HTERT RPE-1 (cell line): ENCODE data around the gene KLHDC1.
"Not testable (repeated sequence)": the region's sequence is repeated elsewhere in the genome, so short reads cannot be mapped to it uniquely, and the experiment has no call there.

Source experiments
- in situ Hi-C: fragments of 300-500 bp; cut with MboI; formaldehyde crosslinking; loops from 4 replicates; pipeline ENCODE4 v1.14.3; 2020; ENCODE audit warnings: low sequenced_read_pairs

KLHDC1 gene

DNA sequence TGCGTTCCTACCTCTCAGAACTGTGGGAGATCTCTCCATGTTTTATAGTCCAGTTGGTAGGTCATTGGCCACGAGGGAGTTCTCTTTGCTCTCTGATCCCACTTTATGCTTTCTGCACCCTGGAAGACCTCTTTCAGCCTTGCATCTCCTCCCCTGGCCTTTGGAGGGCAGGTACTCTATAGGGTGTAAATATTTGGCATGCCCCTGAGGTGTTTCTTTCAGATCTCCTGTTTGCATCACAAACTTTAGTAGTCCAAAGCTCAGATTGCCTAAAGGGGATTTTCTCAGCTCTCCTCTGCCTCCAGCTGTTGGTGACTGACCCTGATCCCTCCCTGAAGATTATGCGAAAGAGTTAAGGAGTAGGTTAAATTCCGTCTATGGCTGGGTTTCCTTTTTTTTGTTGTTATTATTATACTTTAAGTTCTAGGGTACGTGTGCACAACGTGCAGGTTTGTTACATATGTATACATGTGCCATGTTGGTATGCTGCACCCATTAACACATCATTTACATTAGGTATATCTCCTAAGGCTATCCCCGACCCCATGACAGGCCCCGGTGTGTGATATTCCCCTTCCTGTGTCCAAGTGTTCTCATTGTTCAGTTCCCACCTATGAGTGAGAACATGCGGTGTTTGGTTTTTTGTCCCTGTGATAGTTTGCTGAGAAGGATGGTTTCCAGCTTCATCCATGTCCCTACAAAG is 29.0 kb downstream of the KLHDC1 start:
- in situ Hi-C loops = not testable (repeated sequence)

DNA sequence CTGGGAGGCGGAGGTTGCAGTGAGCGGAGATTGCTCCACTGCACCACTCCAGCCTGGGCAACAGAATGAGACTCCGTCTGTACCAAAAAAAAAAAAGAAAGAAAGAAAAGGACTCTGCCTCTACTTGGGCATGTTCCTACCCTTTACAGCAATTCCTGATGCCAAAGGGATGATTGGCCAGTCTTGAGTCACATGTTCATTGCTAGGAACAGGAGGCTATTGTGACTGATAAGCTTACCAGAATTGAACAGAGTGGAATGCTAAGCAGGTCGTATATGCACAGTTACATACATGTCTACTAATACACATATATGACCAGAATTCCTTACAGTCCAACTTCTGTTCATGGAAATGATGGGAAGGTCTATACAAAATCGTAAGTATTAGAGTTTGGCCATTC is 34.3 kb downstream of the KLHDC1 start:
- in situ Hi-C loops = no loop called here

DNA sequence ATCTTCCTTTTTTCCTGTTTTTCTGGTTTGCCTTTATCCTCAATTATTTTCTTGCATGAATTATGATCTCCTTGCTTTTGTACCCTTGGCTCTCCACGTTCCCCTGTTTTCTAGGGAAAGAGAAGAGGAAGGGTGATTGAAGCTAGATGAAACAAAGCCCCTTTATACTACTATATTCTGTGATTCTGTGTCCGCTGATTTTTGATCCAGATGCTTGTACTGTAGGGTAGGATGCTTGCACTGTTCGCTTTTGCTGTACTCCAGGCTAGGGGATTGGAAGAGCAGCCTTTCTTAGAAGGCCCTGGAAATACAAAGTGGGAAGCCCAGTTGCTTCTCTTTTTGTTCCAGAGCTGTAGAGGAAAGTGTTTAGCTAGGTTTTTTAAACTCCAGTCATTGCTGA is 40.0 kb downstream of the KLHDC1 start:
- in situ Hi-C loops = no loop called here

DNA sequence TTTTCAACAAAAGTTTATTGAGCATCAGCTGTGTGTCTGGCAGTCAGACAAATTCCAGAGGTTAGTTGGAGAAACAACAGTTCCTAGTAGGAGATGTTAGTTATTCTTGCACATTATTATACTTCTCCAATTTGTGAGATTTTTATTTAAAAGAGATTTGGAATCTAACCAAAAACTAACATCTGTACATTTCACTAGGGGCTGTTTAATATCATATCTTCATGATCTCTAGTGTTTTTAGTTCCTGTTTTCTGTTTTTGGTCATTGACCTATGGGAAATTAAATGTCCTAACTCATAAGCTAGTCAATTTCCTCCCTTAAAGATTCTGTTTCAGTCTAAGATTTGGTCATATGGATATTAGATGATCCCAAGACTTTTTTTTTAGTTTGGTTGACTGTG is 40.9 kb downstream of the KLHDC1 start:
- in situ Hi-C loops = no loop called here

DNA sequence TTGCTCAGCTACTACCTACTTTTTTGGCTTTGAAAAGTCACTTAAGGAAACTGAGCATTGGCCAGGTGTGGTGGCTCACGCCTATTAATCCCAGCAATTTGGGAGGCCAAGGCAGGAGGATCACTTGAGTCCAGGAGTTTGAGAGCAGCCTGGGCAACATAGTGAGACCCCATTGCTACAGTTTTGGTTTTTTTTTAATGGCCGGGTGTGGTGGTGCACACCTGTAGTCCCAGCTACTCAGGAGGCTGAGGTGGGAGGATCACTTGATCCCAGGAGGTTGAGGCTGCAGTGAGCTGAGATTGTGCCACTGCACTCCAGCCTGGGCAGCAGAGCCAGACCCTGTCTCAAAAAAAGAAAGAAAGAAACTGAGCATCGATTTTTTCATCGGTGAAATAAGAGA is 42.7 kb downstream of the KLHDC1 start:
- in situ Hi-C loops = not testable (repeated sequence)

DNA sequence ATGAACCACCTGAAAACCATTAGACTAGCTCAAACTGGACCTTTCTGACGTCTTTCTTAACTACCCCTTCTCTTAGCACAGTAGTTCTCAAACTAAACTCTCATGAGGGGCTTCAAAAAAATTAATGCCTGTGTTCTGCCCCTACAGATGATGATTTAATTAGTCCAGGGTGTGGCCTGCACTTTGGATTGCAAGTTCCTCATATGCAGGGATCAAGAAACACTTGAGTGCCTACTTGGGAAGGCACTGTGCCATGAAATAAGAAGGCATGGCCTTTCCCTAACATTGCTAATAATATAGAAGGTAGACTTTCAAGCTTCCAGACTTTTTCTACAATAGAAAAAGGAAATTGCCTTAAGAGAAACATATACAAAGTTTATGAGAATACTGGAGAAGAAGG is 52.3 kb downstream of the KLHDC1 start:
- in situ Hi-C loops = no loop called here

DNA sequence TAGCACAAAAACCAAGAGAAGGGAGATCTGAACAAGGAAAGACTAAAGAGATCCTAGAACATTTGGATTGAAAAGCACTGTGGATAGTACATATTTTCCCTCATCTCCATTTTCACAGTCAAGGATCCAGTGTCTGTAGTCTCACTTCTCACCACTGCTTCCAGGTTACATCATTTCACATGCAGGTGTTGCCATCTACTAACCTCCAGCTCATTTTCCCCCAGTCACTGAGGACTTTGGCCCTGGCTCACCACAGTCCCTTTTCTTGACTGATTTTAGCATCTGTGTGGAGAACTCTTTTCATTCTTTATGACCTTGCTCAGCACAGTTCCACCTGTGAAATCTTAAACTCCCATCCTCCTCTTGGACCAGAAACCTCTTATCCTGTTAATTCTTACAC is 53.6 kb downstream of the KLHDC1 start:
- in situ Hi-C loops = not testable (repeated sequence)

DNA sequence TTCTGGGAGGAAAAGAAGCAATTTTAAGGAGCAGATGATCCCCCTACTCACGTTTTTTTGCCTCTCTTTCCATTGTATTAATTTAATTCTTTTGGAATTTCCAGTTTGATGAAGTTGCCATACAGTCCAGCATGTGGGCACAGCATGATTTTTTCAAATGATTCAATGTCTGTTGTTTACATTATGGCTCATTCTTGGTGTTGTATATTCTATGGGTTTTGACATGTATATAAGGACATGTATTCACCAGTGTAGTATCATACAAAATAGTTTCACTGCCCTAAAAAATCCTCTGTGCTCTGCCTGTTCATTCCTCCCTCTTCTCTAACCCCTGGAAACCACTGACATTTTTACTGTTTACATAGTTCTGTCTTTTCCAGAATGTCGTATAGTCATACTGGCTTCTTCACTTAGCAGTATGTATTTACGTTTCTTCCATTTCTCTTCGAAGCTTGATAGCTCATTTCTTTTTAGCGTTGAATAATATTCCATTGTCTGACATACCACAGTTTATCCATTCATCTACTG is 61.7 kb downstream of the KLHDC1 start:
- in situ Hi-C loops = no loop called here

DNA sequence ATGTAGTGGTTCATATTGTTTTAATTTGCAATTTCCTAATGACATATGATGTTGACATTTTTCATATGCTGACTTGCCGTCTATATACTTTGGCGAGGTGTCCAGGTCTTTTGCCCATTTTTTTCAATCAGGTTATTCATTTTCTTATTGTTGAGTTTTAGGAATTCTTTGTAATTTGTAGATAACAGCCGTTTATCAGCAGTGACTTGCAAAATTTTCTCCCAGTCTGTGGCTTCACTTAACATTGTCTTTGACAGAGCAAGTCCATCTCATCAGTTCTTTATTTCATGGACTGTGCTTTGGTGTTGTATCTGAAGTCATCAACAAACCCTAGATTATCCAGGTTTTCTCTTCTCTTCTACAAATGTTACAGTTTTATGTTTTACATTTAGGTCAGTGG is 62.5 kb downstream of the KLHDC1 start:
- in situ Hi-C loops = no loop called here

DNA sequence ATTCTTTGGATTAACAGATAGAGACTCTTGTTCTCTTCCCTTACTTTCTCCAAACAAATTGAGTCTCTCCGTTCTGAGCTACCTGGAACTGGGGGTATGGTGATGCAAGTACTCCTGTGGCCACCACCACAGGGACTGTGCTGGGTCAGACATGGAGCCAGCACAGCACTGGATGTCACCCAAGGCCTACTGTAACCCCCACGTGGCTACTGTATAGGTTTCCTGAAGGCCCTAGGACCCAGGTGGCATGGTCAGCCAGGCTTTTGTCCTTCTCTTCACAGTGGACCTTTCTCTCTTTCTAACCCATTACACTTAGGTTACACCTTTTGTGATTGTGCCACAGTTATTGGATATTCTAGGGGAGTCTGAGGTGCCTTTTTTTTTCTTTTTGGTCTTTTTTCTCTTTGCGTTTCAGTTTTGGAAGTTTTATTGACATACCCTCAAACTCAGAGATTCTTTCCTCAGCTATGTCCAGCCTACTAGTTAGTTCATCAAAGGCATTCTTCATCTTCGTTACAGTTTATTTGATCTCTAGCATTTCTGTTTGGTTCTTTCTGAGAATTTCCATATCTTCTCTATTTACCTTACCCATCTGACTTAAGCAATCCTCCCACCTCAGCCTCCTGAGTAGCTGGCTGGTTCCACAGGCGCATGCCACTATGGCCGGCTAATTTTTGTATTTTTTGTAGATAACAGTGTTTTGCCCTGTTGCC is 69.1 kb downstream of the KLHDC1 start:
- in situ Hi-C loops = no loop called here

DNA sequence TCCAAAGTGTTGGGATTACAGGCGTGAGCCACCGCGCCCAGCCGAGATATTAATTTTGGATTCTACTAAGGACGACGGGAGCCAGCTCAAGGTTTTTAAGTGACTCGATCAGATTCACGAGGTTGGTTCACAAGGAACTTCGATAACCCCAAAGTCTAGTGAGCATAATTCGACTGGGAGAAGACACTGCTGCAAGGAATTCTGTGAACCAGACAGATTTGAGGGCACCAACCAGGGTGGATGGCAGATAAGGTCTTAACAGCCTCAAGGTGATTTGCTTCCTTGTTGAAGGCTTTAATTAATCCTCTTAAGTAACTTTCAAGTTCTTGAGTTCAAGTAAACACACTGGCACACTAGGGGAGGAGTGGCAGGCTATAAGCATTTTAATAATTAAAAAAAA is 73.9 kb downstream of the KLHDC1 start:
- in situ Hi-C loops = no loop called here

DNA sequence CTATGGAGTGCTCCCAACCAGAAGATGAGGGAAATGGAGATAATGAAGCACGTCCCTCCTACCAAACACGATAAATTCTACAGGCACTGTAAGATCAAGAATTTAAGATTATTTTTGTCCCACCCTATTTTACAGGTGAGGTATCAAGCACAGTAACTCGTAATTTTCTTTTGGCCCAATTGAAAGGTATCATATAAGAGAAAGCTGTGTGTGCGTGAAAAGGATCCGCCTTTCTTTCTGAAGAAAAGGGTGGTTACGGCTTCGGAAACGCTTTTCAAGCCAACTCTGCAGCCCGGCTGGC is 74.3 kb downstream of the KLHDC1 start:
- in situ Hi-C loops = no loop called here

DNA sequence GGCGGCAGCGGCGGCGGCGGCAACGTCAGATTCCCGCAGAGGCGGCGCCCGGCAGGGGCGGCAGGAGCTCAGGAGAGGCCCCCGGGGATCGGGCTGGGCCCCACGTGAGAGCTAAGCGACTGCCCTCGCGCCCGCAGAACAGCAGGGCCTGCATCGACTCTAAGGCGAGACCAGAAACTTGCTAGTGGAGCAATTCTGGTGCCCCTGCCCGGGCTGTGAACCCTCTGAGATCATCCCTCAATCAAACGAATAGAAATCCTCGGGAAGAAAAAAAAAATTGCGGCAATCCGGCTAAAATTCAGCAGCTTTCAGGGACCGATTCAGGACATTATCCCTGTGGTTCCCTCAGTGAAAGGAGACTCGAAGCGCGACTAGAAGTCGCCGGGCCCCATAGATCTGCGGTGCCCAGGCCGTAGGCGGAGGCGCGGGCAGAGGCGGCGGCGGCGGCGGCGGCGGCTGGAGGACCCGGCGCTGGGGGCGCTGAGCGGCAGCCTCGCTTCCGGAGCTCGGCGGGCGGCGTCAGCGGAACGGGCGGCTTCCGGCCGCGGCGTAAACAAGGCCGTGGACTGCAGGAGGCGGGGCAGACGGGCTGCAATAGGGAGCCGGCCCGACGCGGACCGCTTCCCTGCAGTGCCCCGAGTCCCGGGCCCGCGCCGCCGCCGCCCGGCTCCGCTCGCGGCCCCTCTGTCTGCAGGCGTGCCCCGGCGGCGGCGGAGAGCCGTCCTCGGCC is 74.8 kb downstream of the KLHDC1 start, which contains the start of gene KLHDC2:
Gene KLHDC2 (plus strand): TSS at position 583 of the 730 bp plus-strand sequence. CDS start 316 bp downstream, outside the sequence.
- in situ Hi-C loops = no loop called here

DNA sequence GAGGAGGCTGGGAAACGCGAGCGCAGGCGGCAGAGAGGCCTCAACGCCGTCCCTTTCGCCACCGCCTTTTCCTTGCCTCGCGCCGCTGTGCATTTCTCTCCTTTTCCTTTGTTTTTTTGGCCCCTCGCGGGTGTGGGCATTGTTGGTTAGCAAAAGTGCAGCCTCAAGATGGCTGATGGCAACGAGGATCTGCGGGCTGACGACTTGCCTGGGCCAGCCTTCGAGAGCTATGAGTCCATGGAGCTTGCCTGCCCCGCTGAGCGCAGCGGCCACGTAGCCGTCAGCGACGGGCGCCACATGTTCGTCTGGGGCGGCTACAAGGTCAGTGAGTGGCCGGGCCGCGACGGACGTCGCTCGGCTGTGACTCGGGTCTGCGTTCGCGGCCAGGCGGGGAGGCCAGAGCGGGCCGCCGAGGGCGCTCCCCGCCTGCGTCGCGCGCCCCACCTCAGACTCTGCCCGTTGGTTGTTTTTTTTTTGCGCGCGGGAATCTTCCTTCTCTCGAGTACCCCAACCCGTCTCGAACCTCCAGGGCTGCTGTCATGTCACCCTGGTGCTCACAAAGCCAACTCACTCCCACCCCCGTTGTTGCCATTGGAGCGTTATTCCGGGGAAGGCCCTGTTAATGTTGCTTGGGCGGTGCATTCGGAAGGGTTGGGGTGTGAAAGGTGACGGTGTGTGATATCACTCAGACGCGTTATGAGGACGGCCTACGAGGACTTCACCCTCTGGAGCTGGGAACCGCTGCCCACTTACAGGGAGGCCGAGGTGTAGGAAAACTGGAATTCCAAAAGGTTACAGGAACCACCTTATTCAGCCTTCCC is 75.6 kb downstream of the KLHDC1 start:
- in situ Hi-C loops = no loop called here

DNA sequence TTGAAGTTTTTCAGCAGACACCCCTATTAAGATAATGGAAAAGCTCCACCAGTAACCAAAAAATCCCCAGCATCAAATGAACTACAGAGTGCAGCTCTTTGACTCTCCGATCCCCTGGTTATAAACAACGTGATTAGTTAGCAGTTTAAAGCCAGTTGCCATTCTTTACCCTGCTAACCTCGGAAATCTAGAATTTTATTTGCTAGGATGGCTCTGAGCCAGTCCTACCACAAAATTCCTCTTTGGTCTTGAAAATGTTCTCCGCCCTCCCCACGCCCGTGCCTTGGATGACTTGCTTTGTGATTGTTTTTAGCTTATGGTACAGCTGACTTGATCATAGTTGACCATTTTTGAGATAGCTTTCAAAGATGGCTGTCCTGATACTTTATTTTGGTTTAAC is 76.3 kb downstream of the KLHDC1 start:
- in situ Hi-C loops = no loop called here

DNA sequence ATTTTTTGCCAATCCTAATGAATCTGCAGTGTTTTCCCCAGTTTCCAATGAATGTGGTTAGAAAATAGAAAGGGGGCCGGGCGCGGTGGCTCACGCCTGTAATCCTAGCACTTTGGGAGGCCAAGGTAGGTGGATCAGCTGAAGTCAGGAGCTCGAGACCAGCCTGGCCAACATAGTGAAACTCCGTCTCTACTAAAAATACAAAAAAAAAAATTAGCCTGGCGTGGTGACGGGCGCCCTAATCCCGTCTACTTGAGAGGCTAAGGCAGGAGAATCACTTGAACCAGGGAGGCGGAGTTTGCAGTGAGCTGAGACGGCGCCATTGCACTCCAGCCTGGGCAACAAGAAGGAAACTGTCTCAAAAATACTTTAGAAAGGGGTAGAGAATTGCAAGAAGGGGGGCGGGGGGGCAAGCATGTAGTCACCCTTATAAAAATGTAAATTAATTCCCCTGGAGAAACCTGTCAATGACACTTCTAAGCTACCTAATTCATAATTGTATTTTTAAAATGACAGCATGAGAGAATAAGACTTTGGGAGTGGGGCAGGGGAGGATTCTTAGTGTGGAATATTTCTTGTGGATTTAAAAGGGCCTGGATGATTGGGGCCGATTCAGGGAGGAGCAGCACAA is 76.8 kb downstream of the KLHDC1 start:
- in situ Hi-C loops = no loop called here

DNA sequence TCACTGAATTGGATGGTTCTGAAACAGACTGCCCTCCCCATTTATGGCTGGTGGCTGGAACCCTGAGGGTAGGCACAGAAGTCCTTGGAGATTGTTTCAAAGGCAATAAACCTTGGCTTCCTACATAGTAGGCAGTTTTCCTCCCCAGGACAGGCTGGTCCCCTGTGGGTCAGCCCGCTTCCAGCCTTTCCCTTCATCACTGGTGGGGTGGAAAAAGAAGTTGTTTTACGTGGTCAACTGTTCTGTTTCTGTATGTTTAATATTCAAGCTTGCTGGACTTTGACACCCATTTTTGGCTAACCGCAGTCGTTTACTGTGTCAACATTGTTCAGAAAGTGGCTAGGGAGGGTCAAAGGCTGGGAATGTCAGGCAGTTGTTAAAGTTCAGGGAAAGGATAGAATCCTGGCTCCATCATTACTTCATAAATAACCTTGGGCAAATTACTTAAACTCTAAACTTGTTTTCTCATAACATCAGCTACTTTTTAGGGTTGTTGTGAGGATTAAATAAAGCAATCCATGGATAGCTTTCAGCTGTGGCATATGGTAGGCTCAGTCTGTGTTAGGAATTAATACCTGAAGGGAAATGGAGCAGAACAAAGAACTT is 77.4 kb downstream of the KLHDC1 start:
- in situ Hi-C loops = no loop called here

DNA sequence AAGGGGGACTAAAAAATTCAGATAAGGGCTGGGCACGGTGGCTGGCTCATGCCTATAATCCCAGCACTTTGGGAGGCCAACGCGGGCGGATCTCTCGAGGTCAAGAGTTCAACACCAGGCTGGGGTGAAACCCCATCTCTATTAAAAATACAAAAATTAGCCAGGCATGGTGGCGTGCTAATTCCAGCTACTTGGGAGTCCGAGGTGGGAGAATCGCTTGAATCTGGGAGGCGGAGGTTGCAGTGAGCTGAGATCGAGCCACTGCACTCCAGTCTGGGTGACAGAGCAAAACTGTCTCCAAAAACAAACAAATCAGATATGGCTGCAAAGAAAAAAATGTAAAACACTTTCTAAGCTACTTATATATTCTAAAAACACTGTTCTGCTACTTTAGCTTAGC is 78.8 kb downstream of the KLHDC1 start:
- in situ Hi-C loops = not testable (repeated sequence)

DNA sequence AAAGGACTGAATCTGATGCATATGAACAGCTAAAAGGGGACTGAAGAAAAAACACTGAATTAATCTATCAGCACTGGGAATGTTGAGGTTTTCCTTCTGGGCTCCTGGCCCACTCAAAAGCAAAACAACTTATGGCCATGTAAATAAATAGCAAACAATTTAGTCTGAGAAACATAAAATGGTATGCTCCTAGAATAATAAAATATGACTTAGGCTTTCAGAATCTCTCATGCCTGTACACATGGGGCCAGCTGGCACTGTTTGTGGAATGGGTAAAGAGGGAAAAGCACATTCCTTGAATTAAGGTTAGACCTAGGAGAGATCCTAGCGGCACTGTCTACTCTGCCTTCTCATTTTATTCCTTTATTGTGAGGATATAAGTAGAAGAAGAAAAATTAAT is 81.2 kb downstream of the KLHDC1 start:
- in situ Hi-C loops = no loop called here

DNA sequence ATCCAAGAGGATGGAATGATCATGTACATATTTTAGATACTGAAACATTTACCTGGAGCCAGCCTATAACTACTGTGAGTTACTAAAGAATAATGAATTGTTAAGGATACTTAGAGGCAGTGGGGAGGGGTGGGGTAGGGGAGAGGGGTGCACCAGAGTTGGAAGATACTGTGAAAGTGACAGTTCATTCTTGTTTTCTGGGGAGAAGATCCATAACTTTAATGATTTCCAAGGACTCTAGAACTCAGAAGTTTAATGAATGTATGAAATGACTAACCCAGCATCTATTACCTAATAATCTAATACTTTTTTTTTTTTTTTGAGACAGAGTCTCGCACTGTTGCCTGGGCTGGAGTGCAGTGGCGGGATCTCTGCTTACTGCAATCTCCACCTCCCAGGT is 85.5 kb downstream of the KLHDC1 start:
- in situ Hi-C loops = no loop called here
